OCI-LY1 (cell line): ENCODE data around the gene NMT1.

ENCODE experiments used
- H2AFZ ChIP-seq: fragments of 200-600 bp; sonication (generic), shearing (Covaris generic); 2 replicates; pipeline ENCODE4 v1.6.0; 2014; ENCODE audit warnings: antibody characterized with exemption, mild to moderate bottlenecking, low read length
- H3F3A ChIP-seq: fragments of 200-600 bp; sonication (generic), shearing (Covaris generic); 2 replicates; pipeline ENCODE4 v1.6.0; 2014; ENCODE audit warnings: mild to moderate bottlenecking, antibody characterized with exemption, low read length, moderate library complexity; ENCODE audit not compliant: insufficient read depth
- H3K27ac ChIP-seq: fragments of 200-600 bp; sonication (generic); 2 replicates; pipeline ENCODE4 v1.5.1; 2014; ENCODE audit warnings: low read length, mixed run types, mild to moderate bottlenecking, low read depth; ENCODE audit not compliant: poor library complexity, severe bottlenecking
- H3K27me3 ChIP-seq: fragments of 200-600 bp; sonication (generic); 2 replicates; pipeline ENCODE4 v1.6.0; 2014; ENCODE audit warnings: antibody characterized with exemption, mild to moderate bottlenecking, low read length, moderate library complexity; ENCODE audit not compliant: insufficient read depth
- H3K36me3 ChIP-seq: fragments of 200-600 bp; sonication (generic); 2 replicates; pipeline ENCODE4 v1.6.1; 2014; ENCODE audit warnings: mild to moderate bottlenecking, antibody characterized with exemption, low read length, moderate library complexity, mixed read lengths; ENCODE audit not compliant: insufficient read depth
- H3K4me1 ChIP-seq: fragments of 200-600 bp; sonication (generic); 2 replicates; pipeline ENCODE4 v1.5.1; 2014; ENCODE audit warnings: mild to moderate bottlenecking, low read length, moderate library complexity; ENCODE audit not compliant: insufficient read depth, severe bottlenecking
- H3K4me2 ChIP-seq: fragments of 200-600 bp; sonication (generic), shearing (Covaris generic); 2 replicates; pipeline ENCODE4 v1.6.1; 2014; ENCODE audit warnings: low read length
- H3K4me3 ChIP-seq: fragments of 200-600 bp; sonication (generic); 2 replicates; pipeline ENCODE4 v1.5.1; 2014; ENCODE audit warnings: low read length, low read depth, mild to moderate bottlenecking, mixed read lengths; ENCODE audit not compliant: poor library complexity, severe bottlenecking
- H3K79me2 ChIP-seq: fragments of 200-600 bp; shearing (Covaris generic); 2 replicates; pipeline ENCODE4 v1.6.1; 2016; ENCODE audit warnings: mixed run types, low read length, mixed read lengths; ENCODE audit not compliant: insufficient read depth
- H3K9ac ChIP-seq: fragments of 200-600 bp; sonication (generic), shearing (Covaris generic); 2 replicates; pipeline ENCODE4 v1.6.1; 2014; ENCODE audit warnings: mild to moderate bottlenecking, low read length, mixed read lengths
- H3K9me2 ChIP-seq: fragments of 200-600 bp; sonication (generic), shearing (Covaris generic); 2 replicates; pipeline ENCODE4 v1.6.1; 2014; ENCODE audit warnings: low read depth, mild to moderate bottlenecking, low read length, mixed read lengths
- H3K9me3 ChIP-seq: fragments of 200-600 bp; shearing (Covaris generic); 2 replicates; pipeline ENCODE4 v1.6.1; 2014; ENCODE audit warnings: low read length, mixed read lengths
- H4K20me1 ChIP-seq: fragments of 200-600 bp; sonication (generic), shearing (Covaris generic); 2 replicates; pipeline ENCODE4 v1.6.0; 2016; ENCODE audit warnings: mild to moderate bottlenecking, low read length; ENCODE audit not compliant: insufficient read depth
- EZH2 ChIP-seq: fragments of 200-600 bp; sonication (generic), shearing (Covaris generic); IDR thresholded peaks from 2 replicates; pipeline ENCODE4 v1.8.0; 2017; ENCODE audit warnings: borderline replicate concordance, mixed run types, mild to moderate bottlenecking, antibody characterized with exemption, low read length, moderate library complexity, mixed read lengths
- TF ChIP-seq, protein P1 (sequence below): fragments of 200-600 bp; sonication (generic), shearing (Covaris generic); IDR thresholded peaks from 2 replicates; pipeline ENCODE4 v1.5.1; 2017; ENCODE audit warnings: mild to moderate bottlenecking, antibody characterized with exemption, low read length, moderate library complexity, mixed read lengths

The NMT1 gene

DNA sequence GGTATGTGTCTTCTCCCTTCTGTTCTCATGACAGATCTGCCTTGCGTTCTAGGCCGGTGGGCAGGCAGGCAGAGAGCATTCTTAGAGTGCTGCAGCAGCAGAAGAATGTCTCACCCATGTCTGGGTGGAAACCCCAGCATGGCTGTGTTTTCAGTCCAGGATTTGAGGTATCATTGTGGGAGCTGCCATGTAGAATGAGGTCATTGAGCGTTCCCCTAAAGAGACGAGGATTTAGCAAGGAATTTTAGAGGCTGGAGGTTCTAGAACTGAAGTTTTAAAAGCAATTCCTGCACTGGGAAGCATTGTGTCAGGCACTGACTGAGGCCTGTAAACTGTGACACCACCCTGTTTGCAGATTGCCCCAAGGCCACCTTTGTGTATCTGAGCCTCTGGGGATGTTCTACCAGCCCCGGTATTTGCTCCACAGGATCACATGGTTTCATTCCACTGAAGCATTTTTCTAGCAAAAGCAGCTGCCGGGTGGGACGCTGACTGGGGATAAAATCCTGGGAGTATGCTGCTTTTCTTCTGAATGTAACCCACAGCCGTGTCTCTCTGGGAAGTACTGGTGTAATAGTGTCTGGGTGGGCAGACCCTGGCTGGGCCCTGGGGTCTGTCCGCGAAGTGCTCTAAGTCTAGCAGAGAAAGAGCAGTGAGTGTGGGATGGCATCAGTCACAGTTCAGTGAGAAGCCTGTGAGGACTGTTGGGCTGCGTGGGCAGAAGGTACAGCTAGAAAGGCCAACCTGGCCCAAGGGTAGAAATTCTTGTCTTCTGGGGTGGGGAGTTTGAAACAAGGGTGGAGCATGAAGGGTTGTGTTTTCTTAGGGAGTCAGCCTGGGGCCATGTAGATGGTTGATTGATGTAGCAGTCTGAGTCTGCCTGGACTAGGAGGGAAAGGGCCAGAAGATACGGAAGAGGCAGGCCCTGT, 41.0 kb downstream of the NMT1 start:
- Histone ChIP-seq H2AFZ (no peak overlapping the region), H3K9me2 (no peaks in the 10 kb centered on the region), H3K27ac (no peak overlapping the region), H3K9me3 (no peaks in the 10 kb centered on the region), H3K27me3 (no peaks in the 10 kb centered on the region), H3K79me2 (no peaks in the 10 kb centered on the region), H3K9ac (no peak overlapping the region), H3K4me3 (no peak overlapping the region), H3K4me1 (peaks cover 10% of the 10 kb centered on the region), H4K20me1 (no peaks in the 10 kb centered on the region), H3F3A (no peaks in the 10 kb centered on the region), H3K4me2 (no peak overlapping the region), H3K36me3 (peaks cover 86% of the 10 kb centered on the region)
- no peak for TF ChIP-seq EZH2
- TF ChIP-seq, protein P1, sequence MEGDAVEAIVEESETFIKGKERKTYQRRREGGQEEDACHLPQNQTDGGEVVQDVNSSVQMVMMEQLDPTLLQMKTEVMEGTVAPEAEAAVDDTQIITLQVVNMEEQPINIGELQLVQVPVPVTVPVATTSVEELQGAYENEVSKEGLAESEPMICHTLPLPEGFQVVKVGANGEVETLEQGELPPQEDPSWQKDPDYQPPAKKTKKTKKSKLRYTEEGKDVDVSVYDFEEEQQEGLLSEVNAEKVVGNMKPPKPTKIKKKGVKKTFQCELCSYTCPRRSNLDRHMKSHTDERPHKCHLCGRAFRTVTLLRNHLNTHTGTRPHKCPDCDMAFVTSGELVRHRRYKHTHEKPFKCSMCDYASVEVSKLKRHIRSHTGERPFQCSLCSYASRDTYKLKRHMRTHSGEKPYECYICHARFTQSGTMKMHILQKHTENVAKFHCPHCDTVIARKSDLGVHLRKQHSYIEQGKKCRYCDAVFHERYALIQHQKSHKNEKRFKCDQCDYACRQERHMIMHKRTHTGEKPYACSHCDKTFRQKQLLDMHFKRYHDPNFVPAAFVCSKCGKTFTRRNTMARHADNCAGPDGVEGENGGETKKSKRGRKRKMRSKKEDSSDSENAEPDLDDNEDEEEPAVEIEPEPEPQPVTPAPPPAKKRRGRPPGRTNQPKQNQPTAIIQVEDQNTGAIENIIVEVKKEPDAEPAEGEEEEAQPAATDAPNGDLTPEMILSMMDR = no peak

DNA sequence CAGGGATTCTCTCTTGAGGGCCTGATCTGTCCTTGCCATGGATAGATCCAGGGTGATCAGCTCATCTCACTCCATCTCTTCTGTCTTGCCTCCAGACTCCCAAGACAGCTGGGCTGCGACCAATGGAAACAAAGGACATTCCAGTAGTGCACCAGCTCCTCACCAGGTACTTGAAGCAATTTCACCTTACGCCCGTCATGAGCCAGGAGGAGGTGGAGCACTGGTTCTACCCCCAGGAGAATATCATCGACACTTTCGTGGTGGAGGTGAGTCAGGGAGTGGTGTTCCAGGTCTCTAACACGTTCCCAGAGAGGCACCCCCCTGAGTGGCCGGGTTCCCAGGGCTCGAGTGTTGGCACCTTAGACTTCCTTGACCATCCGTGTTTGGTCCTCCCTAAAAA, 41.7 kb downstream of the NMT1 start:
- Histone ChIP-seq H3K4me1 (peaks cover 10% of the 10 kb centered on the region), H3F3A (no peaks in the 10 kb centered on the region), H3K9ac (no peak overlapping the region), H3K9me2 (no peaks in the 10 kb centered on the region), H3K27ac (no peak overlapping the region), H2AFZ (no peak overlapping the region), H3K4me3 (no peak overlapping the region), H3K79me2 (no peaks in the 10 kb centered on the region), H3K4me2 (no peak overlapping the region), H3K36me3 (peaks cover 86% of the 10 kb centered on the region), H4K20me1 (no peaks in the 10 kb centered on the region), H3K9me3 (no peaks in the 10 kb centered on the region), H3K27me3 (no peaks in the 10 kb centered on the region)
- TF ChIP-seq EZH2 = no peak
- TF ChIP-seq, protein P1 = no peak

DNA sequence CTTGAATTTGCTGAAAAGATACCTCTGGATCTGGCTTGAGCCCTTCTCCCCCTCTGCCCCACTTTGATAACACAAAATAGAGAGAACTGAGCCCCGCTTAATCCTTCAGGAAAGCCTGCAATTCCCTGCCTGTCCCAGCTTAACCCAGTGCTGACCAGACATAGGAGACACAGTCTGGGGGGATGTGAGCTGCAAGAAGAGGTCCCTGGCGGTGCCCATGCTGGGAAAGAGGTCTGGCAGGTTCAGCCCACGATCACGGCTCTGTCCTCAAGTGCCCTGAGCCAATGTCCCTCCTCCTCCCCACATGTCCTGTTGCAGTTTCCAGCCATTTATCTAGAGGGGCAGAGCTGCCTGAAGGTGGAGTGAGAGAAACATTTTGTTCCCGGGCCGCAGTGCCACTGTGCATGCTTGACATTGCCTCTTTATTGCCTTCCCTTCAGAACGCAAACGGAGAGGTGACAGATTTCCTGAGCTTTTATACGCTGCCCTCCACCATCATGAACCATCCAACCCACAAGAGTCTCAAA, 42.2 kb downstream of the NMT1 start:
- Histone ChIP-seq H3F3A (no peaks in the 10 kb centered on the region), H4K20me1 (no peaks in the 10 kb centered on the region), H3K36me3 (peaks cover 86% of the 10 kb centered on the region), H3K4me3 (no peak overlapping the region), H3K9me2 (no peaks in the 10 kb centered on the region), H3K79me2 (no peaks in the 10 kb centered on the region), H3K27me3 (no peaks in the 10 kb centered on the region), H3K9ac (no peak overlapping the region), H3K9me3 (no peaks in the 10 kb centered on the region), H3K4me2 (no peak overlapping the region), H3K27ac (no peak overlapping the region), H3K4me1 (peaks cover 5% of the 10 kb centered on the region), H2AFZ (no peak overlapping the region)
- TF ChIP-seq, protein P1 = no peak
- no peak for TF ChIP-seq EZH2
